HG02973 (cell line): ENCODE measurements around the gene OCRL.

Experiments used
- ATAC-seq: cut with Tn5 transposase; IDR thresholded peaks from one replicate; pipeline ENCODE4 v1.9.1; 2021; ENCODE audit warnings: moderate library complexity; ENCODE audit not compliant: unreplicated experiment

The OCRL gene

DNA sequence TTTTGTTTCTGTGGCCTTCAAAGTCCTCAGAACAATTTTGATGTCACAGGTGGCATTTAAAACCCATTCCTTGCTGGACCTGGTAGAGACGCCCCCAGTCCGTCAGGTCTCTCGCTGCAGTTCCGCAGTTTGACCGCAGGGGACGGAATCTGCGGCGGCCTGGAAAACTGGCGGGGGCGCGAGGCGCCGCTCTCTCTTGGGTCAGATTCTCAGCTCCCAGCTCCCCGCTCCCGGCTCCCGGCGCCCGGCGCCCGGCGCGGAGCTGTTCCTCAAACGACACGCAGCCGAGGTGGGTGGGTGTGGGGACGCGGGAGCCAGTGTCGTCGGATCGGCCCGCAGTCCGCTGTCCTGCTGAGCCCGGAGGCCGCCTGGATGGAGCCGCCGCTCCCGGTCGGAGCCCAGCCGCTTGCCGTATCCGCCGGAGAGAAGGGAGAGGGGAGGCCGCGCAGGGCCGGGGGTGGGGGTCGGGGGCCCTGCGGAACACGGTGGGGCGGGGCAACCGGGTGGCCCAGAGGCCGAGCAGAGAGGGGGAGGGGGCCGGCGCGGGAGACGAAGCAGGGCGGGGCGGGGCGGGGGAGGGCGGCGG, at the start of gene OCRL:
Gene OCRL (plus strand): TSS at position 192 of the 586 bp plus-strand sequence. CDS start 181 bp downstream, at position 373.
- ATAC-seq, result peak; percentile 98

DNA sequence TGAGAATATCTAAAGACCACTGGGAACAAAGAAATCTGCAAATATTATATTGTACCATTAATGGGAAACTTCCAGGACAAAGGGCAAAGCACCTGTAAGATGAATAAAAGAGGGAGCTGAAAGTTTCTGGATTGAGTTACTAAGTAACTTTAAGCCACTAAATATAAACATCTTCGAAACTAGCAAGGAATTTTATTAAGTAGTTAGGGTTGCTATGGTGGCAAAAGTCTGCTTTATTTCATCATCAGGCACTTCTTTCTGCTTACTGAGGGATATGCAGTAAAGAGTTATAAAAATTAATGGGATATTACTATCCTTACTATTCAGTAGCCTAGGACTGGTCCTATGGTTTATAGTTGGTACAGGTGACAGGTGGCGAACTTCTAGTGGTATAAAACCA, 49.7 kb upstream of the OCRL start:
- no peak for ATAC-seq

DNA sequence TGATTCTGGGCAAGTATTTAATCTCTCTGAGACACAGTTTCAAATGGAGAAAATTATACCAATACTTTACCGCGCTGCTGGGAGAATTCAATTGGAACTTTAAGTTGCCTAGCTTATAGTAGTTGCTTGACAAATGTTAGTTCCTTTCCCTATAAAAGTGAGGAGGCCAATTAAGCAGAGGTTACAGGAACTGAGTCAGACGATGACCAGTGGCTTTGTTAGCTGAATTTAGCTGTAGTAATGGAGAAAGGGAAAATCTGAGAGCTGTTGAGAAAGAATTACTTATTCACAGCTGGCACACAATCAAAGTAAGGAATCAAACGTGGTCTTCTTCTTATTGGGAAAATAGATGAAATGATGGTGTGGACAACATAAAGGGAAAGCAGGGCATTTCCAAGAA, 46.4 kb upstream of the OCRL start:
- ATAC-seq, result no peak

DNA sequence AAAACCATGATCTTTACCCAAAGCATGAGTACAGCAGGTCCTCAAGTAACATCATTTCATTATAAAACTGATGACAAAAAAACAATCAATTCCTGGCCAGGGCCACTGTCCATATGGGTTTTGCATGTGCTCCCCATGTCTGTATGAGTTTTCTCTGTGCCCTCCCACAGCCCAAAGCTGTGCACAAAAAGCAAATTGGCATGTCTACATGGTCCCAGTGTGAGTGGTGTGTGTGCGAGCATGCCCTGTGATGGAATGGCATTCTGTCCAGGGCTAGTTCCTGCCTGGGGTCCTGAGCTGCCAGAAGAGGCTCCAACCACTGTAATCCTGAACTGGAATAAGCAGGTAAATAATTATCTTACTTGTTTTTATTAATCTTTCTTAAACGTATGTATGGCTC, 45.2 kb upstream of the OCRL start:
- no peak for ATAC-seq

DNA sequence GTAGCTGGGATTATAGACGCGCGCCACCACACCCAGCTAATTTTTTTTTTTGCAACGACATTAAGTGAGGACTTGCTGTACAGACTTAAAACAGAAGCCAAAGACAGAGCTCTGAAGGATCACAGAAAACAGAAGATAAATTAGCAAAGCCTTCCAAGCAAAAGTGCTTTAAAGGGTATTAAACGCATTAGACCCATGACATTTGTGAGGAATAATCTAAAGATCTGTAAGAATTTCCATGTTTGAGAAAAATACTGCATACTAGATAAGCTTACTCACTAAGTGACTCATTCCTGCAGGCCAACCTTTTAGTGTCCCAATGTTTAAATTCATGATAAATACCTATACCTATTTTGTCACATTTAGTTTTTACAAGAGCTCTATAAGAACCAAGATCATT, 44.2 kb upstream of the OCRL start:
- ATAC-seq, result no peak

DNA sequence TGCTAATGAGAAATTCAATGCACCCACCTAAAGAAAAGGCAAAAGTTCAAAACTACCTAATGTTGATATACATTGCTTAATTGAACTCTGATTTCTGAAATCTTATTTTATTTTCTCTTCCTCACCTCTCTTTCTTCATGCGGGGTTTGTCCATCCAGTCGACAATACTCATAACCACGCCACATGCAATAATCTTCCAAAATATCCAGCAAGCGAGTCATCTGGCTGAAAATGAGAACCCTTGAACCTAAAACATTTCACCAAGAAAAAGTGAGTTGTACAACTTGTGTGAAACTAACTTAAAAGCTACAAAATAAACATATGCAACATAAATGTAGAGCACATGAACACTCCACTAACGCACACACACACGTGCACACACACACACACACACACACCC, 43.4 kb upstream of the OCRL start:
- no peak for ATAC-seq

DNA sequence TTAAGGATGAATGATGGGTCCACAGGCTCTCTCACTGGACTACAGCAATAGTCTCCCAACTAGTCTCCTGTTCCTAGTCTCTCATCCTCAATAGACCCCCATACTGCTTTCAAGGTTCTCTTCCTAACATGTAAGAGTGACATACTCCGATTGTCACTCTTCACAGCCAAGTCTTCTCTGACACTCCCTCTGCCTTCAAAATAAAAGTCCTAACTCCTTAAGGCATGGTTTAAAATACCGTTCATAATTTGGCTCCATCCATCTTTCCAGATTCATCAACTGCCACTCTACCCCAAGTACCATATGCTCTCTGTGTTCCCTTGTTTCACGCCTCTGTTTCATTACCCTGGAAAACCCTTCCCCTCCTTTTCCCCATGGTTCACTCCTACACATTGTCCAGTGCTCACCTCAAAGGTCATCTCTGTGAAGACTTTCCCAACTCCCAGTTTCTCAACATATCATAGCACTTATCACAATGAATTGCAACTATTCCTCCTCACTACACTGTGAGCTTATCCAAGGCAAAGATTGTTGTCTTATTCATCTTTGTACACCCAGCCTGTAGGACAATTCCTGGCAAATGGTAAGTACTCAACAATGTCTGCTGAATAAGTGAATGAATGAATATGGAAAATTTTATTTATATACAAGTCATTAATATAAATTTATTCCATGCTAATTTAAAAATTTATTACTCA, 42.8 kb upstream of the OCRL start:
- no peak for ATAC-seq

DNA sequence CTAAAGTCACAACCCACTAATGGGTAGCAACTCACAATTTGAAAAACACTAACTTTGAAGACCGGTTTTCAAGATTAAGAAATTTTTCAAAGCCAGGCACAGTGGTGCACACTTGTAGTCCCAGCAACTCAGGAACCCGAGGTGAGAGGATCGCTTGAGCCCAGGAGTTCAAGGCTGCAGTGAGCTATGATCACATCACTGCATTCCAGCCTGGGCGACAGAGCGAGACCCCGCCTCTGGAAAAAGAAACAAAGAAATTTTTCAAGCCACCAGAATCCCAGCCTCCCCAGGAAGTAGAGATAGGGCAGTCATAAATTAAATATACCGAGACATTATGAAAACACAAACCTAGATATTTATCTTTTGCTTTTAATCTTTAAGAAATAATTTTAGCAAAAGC, 29.7 kb upstream of the OCRL start:
- no peak for ATAC-seq

DNA sequence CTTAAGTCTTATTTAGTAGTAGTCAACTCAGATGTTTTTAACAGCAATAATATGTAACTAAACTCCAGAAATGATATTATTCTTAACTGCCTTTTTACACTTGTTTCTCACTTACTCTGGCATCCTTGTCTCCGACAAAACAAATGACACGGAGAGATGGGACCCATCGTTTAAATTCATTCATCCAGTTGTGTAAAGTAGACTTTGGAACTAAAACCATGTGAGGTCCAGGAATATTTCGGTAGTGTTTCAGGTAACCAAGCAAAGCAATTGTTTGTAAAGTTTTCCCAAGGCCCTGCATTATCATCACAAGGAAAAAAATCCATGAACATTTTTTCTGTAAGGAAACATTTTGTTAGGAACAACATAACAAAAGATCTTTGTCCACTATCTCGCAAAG, 28.4 kb upstream of the OCRL start:
- ATAC-seq, result no peak

DNA sequence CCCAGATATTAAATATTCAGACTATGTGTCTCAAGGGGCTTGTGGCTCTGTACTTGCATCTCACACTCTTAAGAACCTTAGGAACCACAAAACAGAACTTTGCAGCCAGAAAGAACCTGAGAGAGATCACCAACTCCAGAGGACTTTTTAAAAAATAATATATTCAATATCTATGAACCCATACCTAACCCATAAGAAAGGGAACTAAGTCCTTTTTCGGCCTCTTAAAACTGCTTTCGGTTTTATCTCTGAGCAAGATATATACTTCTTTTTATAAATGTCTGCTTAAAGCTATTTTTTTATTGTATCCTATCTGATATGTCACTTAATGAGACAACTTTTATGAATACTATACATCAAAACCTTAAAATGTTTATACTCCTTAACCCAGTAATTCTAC, 27.6 kb upstream of the OCRL start:
- no peak for ATAC-seq

DNA sequence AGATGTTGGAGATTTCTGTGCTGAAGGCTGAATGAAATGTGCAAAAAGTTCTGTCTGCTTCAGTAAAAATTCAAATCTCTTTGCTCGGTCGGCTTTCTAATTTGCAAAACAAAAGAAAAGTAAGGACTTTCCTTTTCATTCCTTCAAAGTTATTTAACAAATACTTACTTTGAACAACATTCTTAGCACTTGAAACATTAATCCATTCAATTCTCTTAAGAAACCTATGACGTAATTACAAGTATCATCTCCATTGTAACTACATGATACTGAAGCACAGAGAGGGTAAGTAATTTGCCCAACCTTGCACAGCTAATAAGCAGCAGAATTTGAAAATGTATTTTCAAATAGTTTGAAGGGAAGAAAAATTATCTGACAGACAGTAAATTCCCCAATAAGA, 23.7 kb upstream of the OCRL start:
- no peak for ATAC-seq

DNA sequence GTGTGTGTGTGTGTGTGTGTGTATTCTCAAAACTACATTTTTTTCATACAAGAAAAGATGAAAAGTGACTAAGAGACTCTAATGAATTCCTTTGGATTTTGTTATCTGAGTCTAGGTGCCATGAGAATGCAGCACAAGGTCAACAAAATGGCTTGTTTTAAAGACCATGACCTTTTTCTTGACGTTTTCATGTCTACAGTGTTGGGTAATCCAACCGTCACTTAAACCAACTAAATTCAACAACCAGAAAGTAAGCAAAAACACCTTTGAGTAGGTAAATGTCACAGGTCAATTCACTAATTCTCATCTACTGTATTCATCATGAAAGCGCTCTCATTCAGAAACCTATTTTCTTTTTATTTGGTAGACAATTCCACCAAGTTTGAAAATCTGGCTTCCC, 19.9 kb upstream of the OCRL start:
- no peak for ATAC-seq

DNA sequence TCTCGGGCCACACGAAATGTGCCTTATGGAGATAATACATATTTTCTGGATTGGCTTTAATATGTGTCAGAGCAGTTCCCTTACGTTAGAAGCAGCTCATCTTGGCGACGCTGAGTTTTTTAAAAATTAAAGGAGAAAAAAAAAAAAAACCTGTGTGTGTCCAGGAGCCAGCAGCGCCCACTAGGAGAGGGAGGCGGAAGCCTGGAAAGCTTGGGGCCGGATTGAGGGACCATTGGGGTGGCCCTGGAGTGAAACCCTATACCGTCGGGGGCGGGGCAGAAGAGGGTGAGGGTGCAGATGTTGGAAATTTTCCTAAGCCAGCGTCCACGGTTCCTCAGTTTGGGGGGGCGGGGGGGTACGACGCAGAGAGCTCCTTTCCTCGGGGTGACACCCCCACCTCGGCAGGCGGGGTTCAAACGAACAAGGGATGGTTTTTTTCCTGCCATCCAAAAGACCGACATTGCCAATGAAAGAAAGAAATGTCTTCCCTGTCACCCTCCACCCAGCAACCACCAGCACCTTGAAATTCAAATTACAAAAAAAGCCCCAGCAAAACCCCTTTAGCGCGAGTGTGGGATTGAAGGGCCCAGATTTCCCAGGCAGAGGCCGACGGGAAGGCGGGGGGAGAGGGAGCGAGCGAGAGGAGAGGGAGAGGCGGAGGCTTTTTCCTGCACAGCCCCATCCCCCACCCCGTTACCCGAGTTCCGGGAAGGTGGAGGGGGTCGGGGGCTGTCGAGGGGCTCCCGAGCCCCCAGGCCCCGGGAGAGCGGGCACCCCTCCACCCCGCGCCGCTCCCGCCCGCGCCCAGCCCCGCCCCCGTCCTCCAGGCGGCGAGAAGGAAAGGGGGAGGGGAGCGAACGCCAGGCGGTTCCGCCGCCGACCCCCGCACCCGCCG, 17.6 kb upstream of the OCRL start:
- no peak for ATAC-seq

DNA sequence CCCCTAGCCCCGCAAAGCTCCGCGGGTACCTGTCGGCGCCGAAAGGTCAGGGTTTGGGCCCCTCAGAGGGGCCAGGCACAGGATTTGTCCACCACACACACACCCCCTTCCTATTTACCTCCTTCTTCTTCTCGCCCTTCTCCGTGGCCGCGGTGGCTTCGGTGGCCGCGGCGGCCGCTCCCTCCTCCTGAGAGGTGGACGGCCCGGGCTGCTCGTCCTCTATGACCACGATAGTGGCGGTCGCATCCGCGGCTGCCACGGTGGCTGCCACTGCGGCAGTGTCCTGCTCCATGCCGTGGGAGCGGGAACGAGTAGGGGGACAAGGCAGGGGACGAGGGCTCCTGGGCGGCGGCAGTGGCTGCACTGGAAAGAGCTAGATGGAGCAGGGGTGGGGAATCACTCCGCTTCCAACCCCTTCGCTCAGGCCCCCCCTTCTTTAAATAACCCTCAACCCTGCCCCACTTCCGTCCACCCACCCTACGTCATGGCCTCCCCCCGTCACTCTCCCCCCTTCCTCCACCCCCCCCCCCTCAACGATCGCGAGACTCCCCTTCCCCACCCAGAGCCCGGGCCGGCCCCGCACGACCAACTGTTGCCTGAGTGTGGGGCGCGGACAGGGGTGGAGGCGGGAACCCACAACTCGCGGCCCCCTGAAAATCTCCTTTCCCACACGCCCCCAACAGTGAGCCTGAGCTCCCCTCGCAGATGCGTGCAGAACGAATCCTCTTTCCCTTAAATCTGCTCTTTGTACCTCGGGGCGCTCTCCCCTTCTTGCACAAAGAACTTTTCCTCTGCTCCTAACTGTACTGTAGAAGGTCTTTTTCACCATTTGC, 16.8 kb upstream of the OCRL start, which contains the start of gene SMARCA1:
Gene SMARCA1 (minus strand): TSS at position 412 of the 833 bp plus-strand sequence. CDS start 120 bp downstream, at position 292.
- ATAC-seq, result no peak

DNA sequence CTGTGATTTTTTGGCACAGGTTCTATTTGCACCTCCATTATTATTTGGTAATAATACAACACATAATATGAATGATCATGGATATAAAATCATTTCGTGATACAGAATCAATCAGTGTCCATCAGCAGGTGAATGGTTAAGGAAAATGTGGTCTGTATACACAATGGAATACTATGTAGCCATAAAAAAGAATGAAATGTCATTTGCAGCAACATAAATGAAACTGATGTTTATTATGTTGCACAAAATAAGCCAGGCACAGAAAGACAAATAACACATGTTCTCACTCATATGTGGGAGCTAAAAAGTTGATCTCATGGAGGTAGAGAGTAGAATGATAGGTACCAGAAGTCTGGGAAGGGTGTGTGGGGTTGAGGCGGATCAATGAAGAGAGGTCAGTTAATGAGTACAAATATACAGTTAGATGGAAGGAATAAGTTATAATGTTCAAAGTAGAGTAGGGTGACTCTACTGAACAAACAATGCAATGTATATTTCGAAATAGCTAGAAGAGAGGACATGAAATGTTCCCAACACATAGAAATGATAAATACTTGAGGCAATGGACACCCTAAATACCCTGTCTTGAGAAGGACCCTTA, 15.7 kb upstream of the OCRL start:
- ATAC-seq, result no peak

DNA sequence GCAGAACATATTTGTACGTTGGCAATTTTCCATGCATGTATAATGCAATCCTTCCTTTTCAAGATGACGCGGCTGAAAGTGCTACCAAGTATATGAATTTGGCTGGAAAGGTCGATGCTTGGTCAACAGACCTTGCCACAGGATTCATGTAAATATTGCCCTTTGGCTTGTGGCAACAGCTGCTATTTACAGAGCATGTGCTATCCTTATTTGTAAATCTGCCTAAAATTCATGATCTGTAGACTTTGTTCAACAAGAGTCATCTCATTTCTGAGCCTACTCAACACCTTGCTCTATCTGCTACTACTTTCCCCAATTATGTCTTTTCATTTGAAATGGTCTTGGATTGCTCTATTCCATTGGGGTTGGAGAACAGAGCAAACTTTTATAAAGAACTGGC, 14.9 kb upstream of the OCRL start:
- ATAC-seq, result no peak

DNA sequence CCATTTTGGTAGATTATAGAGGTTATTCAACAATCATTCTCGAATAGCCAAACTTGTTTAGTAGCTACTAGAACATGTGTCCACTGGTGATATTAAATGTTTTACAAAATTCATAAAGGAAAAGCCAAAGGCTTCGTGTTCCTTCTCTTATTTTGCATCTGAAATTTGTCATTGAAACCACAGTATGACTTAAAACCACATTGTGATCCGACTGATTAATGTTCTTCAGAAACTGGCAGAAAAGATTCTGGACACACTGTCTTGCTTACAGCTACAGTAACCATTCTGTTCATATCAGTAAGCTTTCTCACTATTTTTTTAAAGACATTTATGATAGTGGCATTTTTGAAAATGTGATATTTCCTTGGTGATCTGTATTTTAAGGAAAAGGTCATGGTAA, 14.2 kb upstream of the OCRL start:
- no peak for ATAC-seq

DNA sequence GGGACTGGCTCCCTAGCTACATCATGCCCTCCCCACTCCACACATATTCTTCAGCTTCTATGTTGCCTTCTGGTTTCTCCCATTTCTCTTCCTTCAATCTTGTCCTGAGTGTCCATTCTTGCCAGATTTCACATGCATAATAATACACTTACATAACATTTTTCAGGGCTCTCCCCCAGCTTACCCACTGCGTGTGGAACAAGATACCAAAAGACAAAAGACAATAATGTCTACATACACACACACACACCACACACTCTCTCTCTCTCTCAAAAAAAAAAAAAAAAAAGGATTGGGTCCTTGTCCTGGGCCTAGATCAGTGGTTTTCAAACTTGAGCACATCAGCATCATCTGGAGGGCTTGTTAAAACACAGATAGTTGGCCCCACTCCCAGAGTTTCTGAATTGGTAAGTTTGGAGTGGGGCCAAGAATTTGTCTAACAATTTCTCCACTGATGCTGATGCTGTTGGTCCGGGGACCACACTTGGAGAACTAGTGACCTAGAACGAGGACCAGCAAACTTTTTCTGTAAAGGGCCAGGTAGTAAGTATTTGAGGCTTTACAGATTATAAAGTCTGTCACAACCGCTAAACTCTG, 10.3 kb upstream of the OCRL start:
- ATAC-seq, result no peak

DNA sequence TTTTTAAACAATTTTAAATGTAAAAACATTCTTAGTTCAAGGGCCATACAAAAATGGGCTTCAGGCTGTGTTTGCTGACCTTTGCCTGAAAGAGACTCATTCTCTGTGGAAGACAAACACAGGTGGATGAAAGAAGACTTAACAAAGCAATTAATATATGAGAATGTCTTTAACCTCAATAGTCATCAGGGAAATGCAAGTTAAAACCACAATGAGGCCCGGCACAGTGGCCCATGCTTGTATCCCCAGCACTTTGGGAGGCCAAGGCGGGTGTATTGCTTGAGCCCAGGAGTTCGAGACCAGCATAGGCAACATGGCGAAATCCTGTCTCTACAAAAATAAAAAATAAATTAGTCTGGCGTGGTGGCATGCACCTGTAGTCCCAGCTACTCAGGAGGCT, 9.6 kb upstream of the OCRL start:
- no peak for ATAC-seq

DNA sequence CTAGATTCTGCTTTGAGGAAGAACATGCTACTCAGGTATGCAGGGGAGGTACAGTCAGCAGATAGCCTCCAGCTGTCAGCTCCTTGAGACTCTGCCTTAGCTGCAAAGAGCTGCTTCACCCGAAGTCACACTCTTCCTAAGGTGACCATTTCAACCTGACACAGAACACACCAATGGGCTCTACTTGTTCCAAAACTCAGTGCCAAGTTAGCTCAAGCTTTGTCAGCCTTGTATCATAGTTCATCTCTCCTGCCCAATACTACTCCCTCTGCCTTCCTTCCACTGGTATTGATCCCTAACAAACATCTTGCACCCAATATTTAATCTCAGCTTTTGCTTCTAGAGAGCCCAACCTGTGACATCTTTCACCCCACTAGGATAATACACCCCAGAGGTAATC, 8.9 kb upstream of the OCRL start:
- no peak for ATAC-seq
